Stimulated activated CD8-positive, alpha-beta memory T cell treated with anti-CD3 and anti-CD28 coated beads, Interleukin-7, amount 100 ng/mL, for 24 hours (primary cell): Measurements from ENCODE around the gene HS6ST3.
"Not testable (repeated sequence)": the region's sequence is repeated elsewhere in the genome, so short reads cannot be mapped to it uniquely, and the experiment has no call there.

ENCODE experiments used
- DNase-seq: peaks from one replicate; pipeline ENCODE4 v3.0.0-alpha.2; 2020; ENCODE audit warnings: low read depth

Gene HS6ST3

DNA sequence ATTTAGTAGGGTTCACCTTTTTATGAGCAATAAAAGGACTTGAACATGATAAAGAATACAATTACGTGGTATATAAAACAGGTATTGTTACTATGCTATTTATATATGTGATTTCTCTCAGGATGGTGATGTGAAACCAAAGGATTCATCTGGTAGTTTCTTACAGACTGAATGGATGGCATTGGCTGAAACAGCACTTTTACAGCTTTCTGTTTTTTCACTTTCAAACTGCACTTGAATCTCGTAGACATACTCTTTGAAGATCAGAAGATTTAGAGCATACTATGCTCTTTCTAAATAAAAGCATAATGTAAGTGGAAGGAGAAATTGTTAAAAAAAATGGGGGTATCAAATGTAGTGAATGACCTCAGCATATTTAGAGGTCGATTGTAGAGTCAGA lies 354.8 kb downstream of the HS6ST3 start:
- DNase-seq = no peak

- DNase-seq = no peak
Observed at GRCh38 chr13:96449920-96450319, 360.0 kb downstream of the HS6ST3 start.

DNA sequence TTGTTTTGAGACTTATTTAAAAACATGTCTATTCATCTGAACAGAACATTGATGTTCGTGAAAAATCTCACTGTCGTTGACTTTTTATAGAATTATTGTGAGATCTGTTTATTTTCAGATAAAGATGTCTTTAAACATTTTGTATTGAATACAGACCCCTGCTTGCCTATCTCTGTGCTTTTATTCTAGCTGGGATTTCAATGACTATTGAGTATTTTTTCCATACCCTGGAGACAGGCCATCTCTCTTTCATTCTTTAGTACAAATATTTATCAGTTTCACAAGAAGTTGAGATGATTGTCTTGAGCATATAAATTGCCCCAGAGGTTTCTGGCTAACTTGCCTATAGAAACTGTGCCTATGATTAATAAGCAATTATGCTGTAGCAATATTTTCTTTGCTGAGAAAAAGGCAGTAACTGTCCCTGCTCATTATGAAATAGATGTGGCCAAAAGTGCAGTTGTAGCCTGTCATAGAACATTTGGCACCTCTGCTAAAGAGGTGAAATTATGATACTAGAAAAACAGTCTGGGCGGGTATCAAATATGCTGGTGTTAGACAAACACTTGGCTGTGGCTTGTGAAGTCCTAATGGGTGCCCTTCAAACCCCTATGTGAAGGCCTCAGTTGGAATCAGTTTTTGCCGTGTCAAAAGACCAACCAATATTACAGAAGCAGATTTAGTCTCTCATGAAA lies 360.6 kb downstream of the HS6ST3 start:
- DNase-seq = no peak

DNA sequence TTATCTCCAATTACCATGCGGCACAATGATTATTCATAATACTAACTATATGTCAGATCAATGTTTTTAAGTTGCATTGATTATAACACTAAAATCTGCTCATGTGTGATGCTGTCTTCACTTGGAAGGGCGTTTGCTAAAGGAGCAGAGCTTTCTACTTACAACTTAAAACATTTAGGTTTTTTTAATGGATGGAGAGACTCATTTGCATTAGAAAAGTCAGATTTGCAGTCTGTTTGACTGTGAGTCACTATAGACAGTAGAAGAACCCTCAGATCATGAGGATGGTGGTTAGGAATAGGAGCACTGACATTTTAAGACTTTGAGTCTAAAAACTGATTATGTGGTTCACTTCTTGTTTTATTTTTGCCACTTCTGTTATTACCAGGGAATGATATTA lies 364.6 kb downstream of the HS6ST3 start:
- no peak for DNase-seq

DNA sequence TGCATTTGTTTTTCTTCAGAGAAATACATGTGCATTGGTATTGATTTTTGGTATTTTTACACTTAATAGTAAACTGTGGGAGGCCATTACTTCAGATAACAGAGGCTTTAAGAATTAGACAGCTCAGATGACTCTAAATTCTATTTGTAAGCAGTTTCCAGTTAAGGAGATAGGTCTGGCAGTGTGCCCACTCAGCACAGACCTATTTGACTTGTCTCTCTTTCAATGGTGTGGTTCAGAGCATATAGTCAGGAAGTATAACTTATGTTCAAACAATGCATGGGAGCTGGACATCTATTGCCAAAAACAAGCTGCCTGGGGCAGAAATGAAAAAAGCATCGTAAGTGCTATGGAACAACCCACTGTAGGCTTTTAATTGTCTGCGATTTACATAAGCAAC lies 370.7 kb downstream of the HS6ST3 start:
- no peak for DNase-seq

- DNase-seq = no peak
Observed at GRCh38 chr13:96473526-96474180, 383.7 kb downstream of the HS6ST3 start.

DNA sequence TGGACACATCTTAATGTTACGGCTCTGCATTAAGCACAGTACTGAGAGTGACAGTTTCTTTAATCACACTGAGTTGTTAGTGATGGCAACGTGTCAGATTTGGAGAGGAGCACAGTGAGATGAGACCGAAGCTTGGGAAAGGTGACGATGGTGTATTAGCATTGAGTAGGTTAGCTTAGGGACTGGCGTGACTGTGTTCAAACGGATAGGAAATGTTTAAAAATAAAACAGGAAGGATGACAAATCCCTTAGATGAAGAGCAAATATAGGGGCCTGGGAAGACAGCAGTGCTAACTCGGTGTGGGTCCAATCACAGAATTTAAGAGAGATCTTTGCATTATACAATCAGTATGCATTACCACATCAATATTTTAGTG lies 384.3 kb downstream of the HS6ST3 start:
- DNase-seq = no peak

GRCh38 chr13:96475103-96475502 lies 385.2 kb downstream of the HS6ST3 start:
- DNase-seq = no peak

DNA sequence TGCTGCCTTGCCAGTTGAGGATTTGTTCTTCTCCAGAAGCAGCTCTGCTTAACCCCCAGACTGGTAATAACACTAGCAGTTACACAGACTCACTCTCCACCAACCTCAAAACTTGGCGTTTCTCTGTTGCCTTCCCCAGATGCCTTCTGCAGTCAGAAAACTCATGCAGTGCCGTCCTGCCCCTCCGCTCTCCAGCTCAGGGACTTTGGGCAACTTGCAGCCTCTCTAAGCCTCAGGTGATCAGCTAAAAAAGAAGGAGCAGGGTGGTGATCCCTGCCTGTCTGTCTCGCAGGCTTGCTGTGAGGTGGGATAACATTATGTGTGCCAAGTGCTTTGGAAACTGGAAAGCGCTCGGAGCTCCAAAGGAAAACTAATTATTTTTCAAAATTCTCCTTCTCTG lies 391.6 kb downstream of the HS6ST3 start:
- DNase-seq = no peak

- DNase-seq = no peak
Observed at GRCh38 chr13:96490496-96490989, 400.6 kb downstream of the HS6ST3 start.

DNA sequence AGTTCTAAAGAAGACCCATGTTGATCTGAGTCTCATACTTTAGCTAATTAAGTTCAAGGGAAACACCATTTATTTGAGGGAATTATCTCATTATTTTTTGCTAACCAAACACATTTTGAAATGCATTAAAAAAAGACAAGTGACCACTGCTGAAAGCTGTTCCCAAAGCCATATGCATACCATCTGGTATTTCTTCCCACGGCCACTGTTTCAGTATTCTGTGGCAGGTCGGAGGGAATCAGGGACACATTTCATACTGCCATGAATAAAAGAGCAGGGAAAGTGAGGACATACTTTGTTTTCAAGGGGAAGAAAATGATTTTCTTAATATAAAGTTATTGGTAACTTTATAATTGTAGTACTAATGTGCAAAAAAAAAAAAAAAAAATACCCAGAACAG lies 401.2 kb downstream of the HS6ST3 start:
- no peak for DNase-seq

DNA sequence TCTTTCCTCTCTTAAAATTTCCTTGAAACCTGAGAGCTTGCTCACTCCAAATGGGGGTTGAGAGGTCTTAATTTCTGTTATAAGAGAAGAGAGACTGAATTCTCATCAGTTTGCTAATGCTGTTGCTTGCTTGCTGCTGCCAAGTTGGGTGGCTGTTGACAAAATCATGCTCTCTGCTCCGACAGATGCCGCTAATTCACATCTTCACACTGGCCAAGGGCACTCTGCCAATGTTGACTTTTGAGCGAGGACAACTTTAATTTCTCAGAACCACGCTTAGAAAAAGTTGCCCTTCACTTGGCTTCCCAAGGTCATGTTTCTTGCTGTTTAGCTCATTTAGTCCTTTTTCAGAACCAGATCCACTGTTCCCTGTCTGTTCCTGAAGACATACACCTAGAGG lies 402.9 kb downstream of the HS6ST3 start:
- DNase-seq = no peak

DNA sequence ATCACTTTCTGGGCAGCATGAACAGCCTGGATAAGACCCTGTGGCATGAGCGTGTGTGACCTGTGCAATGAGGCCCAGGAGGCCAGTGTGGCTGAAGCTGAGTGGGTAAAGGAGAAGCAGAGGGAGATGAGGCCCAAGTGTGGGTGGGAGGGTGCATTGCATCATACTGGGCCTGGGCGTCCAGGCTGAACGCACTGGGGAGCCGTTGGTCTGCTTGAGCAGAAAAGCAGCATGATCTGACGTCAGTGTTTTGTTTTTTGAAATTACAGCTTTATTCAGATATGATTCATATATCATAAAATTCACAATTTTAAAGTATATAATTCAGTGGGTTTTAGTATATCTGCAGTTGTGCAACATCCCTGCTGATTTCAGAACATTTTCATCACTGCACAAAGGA lies 409.7 kb downstream of the HS6ST3 start:
- DNase-seq = no peak

DNA sequence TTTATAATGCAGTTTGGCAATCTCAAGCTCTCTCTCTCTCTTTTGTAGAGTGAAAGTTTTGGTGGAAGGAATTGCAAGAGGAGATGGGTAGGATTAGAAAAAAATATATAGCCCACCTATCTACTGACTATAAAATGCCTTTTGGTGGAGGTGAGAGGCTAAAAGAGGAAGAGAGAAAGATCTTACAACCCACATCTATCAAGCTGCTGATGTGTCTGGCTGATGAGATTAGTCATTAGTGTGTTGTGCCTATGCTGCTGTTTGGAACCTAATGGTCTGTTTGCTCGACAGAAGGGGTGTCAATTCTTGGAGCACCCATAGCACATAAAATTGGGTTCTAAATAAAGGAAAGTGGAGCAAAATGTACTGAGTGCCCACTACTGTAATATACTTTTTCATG lies 411.0 kb downstream of the HS6ST3 start:
- no peak for DNase-seq

GRCh38 chr13:96503481-96503880 lies 413.6 kb downstream of the HS6ST3 start:
- no peak for DNase-seq

GRCh38 chr13:96511587-96511986 lies 421.7 kb downstream of the HS6ST3 start:
- DNase-seq = no peak

DNA sequence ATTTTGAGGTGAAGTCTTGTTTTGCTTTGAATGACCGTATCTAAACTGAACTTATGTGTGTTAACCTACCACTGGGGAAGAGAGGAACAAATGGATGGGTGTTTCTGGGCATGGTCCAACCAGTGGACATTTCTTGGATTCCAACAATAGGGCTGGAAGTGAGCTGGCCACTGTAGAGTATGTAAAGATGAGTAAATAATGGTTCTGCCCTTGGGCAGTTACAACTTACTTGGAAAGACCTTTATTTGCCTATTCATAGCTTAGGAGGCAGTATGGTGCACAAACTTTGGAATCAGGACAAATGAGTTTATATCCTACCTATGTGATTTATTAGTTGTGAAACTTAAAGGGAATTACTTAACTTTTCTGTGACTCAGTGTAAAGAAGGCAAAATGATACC lies 429.5 kb downstream of the HS6ST3 start:
- DNase-seq = no peak

GRCh38 chr13:96524398-96525020 lies 434.6 kb downstream of the HS6ST3 start:
- DNase-seq = not testable (repeated sequence)

DNA sequence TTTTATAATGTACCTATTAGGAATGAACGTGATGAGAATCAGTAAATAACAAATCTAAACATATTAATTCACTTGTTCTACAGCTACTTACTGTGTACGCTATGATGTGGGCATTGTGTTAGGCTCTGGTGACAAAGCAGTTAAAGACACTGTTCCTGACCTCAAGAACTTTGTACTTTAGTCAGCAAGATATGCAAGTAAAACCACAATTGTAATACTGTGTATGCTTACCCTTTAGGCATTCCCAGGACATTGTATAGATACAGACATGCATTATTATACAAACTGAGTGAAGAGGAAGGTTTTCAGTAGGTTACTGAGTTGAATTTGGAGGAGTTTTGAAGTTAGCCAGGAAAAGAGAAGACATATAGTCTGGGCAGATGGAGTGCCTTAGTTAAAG lies 435.8 kb downstream of the HS6ST3 start:
- no peak for DNase-seq

GRCh38 chr13:96527497-96527896 lies 437.6 kb downstream of the HS6ST3 start:
- DNase-seq = no peak

DNA sequence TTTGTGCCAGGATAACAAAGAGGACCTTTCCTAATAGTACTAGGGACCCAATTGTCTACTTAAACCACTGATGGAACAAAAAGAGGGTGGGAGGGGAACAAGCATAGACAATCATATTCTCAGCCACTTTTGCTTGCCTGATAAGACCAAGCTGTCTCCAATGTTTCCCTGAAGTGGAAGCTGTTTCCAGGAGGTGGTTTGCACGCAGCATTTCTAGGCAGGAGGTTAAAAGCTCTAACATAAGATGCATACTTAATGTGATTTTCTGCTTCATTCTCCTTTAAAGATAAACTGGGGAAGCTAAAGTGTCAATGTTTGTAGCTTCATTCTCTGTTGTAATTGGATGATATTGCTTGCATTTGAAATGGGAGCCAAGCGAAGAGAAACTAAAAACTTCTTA lies 442.9 kb downstream of the HS6ST3 start:
- no peak for DNase-seq

- no peak for DNase-seq
Observed at GRCh38 chr13:96533408-96533807, 443.5 kb downstream of the HS6ST3 start.

DNA sequence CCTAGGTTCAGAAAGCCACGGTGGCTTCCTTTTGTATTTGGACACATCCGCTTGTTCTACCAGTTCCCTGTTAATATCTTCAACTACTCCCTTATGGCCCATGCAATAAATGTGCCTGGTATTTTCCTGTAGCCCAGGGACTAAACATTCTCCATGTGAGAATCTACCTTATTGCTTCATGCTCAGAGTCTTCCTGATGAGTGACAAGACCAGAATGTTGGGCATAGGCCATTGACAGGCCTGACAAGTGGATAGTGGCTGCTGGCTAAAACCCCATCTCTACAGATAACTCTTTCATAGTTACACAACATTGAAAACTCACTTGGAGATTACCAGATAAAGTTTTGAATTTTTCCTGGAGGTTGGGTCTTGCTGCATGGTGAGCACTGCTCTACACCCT lies 449.9 kb downstream of the HS6ST3 start:
- DNase-seq = no peak

DNA sequence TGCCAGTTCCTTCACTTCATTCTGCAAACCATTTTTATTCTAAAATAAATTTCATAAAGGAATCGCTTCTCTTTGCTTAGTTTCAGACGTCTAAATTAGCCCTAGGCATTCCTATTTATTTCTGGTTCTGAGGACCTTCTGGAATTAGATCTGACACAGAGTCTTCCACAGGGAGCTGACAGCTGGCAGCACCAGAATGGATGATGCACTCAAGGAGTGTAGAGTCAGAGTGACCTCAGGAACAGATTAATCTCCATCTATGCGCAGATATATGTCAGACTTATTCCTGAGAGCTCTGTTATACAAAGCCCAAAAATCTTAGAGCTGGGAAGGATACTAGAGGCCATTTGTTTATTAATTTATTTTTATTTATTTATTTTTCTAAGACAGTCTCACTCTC lies 450.8 kb downstream of the HS6ST3 start:
- no peak for DNase-seq
